PFSK-1 (cell line): ENCODE data around the gene NCAM1.

Experiments
- FOXP2 ChIP-seq: optimal IDR thresholded peaks from 2 replicates; pipeline ENCODE3; 2011; ENCODE audit warnings: borderline replicate concordance, control low read depth, inconsistent platforms; ENCODE audit not compliant: insufficient read depth; ENCODE audit errors: extremely low read length, extremely low read depth
- POLR2AphosphoS5 ChIP-seq: IDR thresholded peaks from 2 replicates; pipeline ENCODE4 v1.6.1; 2012; ENCODE audit warnings: low read depth, mild to moderate bottlenecking, control low read depth, low read length, moderate library complexity
- SIN3A ChIP-seq: IDR thresholded peaks from 2 replicates; pipeline ENCODE4 v1.6.1; 2012; ENCODE audit warnings: mild to moderate bottlenecking, low read length, moderate library complexity, borderline replicate concordance; ENCODE audit not compliant: insufficient read depth
- TAF1 ChIP-seq: IDR thresholded peaks from 2 replicates; pipeline ENCODE4 v1.6.1; 2012; ENCODE audit warnings: low read length, control low read depth, borderline replicate concordance; ENCODE audit not compliant: insufficient read depth
- TF ChIP-seq, protein P1 (sequence below), 2 experiments: IDR thresholded peaks; 2 replicates each; pipeline versions ENCODE4 v1.6.1 to v1.8.0; 2011 to 2012; ENCODE audit warnings: low read depth in 2 of 2, low read length in 2 of 2, control low read depth in 1 of 2, inconsistent platforms in 1 of 2, mild to moderate bottlenecking in 1 of 2, moderate library complexity in 1 of 2; ENCODE audit not compliant: insufficient read depth in 1 of 2

DNA sequence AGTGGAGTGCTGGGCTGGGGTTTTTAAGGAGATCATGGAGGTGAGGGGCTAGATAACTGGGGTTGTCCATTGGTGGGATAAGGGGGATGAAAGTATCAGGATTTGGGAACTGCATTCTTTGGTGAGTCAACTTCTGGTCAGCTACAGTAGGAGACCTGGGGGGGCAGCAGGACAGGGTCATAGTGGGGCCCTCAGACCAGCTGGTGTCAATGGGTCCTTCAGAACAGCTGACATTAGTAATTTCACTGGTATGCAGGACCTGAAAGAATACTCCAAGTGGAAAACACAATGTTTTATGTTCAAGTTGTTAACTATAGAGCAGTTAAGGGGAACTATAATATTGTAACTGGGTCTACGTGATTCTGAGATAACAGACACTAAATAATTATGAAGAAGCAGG is 350.3 kb downstream of the NCAM1 start:
- TF ChIP-seq POLR2AphosphoS5 = no peak
- TF ChIP-seq SIN3A = no peak
- TF ChIP-seq TAF1 = no peak
- no peak for TF ChIP-seq FOXP2
- TF ChIP-seq, protein P1, sequence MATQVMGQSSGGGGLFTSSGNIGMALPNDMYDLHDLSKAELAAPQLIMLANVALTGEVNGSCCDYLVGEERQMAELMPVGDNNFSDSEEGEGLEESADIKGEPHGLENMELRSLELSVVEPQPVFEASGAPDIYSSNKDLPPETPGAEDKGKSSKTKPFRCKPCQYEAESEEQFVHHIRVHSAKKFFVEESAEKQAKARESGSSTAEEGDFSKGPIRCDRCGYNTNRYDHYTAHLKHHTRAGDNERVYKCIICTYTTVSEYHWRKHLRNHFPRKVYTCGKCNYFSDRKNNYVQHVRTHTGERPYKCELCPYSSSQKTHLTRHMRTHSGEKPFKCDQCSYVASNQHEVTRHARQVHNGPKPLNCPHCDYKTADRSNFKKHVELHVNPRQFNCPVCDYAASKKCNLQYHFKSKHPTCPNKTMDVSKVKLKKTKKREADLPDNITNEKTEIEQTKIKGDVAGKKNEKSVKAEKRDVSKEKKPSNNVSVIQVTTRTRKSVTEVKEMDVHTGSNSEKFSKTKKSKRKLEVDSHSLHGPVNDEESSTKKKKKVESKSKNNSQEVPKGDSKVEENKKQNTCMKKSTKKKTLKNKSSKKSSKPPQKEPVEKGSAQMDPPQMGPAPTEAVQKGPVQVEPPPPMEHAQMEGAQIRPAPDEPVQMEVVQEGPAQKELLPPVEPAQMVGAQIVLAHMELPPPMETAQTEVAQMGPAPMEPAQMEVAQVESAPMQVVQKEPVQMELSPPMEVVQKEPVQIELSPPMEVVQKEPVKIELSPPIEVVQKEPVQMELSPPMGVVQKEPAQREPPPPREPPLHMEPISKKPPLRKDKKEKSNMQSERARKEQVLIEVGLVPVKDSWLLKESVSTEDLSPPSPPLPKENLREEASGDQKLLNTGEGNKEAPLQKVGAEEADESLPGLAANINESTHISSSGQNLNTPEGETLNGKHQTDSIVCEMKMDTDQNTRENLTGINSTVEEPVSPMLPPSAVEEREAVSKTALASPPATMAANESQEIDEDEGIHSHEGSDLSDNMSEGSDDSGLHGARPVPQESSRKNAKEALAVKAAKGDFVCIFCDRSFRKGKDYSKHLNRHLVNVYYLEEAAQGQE (IDR thresholded peaks at IDR 0.05; ENCODE audit: insufficient read depth in 1 of 2, low read depth in 2 of 2, low read length in 2 of 2) = no peak
